22Rv1 (cell line): ENCODE measurements around the gene VSNL1.

ENCODE experiments used
- H3K27ac ChIP-seq: fragments of 450-650 bp; 2 replicates; pipeline ENCODE4 v1.5.1; 2017
- ZFX ChIP-seq: fragments of 450-650 bp; IDR thresholded peaks from 2 replicates; pipeline ENCODE4 v1.6.1; 2017; ENCODE audit warnings: antibody characterized with exemption, borderline replicate concordance
- TF ChIP-seq, protein P1 (sequence below): fragments of 450-650 bp; IDR thresholded peaks from 2 replicates; pipeline ENCODE4 v1.5.1; 2017; ENCODE audit warnings: mild to moderate bottlenecking

Gene VSNL1

DNA sequence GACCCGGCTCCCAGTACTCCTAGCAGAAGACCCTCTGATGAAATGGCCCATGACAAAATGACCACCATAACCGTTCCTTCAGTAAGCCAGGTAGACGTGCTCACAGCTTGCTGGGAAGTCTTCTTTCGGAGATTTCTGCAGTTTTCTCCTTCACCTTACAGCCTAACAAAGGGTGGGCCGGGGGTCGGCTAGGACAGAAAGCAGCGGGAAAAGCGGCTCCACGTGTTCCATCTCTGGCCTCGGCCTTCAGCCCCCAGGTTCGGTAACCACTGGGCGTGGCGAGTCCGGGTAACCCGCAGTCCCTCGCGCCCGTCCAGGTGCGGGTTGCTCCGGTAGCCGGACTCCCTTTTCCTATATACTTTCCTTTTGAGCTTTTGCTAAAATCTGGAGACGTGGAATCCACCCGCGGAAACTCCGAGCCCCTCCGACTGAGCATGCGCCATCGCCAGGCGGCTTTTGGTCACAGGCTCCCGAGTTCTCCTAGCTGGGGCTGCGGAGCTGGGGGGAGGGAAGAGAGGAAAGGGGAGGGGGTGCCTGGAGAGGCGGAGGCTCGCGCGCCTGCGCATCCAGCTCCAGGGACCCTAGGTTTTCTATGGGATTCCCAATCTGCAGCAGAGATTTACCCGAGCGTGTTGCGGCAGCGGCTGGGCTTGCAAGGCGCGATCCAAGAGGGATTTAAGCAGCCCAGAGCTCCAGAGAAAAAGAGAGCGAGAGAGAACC lies at the start of gene VSNL1:
Gene VSNL1, plus strand, starts transcription at position 604 of the 720 bp plus-strand sequence. CDS start 51,379 bp downstream, outside the sequence.
- TF ChIP-seq ZFX = no peak
- TF ChIP-seq, protein P1, sequence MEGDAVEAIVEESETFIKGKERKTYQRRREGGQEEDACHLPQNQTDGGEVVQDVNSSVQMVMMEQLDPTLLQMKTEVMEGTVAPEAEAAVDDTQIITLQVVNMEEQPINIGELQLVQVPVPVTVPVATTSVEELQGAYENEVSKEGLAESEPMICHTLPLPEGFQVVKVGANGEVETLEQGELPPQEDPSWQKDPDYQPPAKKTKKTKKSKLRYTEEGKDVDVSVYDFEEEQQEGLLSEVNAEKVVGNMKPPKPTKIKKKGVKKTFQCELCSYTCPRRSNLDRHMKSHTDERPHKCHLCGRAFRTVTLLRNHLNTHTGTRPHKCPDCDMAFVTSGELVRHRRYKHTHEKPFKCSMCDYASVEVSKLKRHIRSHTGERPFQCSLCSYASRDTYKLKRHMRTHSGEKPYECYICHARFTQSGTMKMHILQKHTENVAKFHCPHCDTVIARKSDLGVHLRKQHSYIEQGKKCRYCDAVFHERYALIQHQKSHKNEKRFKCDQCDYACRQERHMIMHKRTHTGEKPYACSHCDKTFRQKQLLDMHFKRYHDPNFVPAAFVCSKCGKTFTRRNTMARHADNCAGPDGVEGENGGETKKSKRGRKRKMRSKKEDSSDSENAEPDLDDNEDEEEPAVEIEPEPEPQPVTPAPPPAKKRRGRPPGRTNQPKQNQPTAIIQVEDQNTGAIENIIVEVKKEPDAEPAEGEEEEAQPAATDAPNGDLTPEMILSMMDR = no peak
- H3K27ac ChIP-seq = no peak within 1 kb of the TSS

DNA sequence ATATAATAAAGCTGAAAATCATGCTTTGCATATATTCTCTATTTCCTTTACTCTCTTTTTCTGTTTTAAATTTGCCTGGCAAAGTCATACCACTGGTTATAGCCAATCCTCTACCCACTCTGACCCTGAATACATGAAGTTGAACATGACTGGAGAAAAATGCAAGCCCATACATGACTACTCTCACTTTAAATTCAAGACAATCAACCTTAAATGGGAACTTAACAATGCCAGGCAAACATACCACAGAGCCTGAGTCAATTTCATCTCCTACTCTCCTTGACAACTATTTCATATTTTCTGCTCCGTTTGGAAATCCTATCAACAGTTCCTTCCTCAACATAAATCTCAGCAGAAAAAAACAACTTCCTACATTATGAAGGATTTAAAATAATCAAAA lies 44.9 kb upstream of the VSNL1 start:
- H3K27ac ChIP-seq = no peak overlapping the region
- no peak for TF ChIP-seq ZFX
- TF ChIP-seq, protein P1 = no peak

DNA sequence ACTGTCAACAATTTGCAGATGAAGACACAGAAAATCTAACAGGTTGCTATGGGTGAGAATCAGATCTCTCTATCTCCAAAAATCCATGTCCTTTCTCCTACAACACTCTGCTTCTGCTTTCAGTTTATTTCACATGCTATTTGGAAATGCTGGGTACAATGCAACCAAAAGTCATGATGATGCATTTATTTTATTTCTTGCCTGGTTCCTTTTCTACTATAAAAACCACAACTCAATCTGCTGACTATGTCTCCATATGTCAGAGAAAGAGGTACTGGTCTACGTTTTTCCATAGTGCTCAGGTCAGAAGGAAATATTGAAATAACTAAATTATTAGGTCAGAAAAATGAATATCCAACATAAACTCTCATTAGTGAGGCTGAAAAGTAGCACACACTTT lies 42.8 kb upstream of the VSNL1 start:
- TF ChIP-seq, protein P1 = no peak
- no peak for TF ChIP-seq ZFX
- no peak overlapping the region for H3K27ac ChIP-seq

DNA sequence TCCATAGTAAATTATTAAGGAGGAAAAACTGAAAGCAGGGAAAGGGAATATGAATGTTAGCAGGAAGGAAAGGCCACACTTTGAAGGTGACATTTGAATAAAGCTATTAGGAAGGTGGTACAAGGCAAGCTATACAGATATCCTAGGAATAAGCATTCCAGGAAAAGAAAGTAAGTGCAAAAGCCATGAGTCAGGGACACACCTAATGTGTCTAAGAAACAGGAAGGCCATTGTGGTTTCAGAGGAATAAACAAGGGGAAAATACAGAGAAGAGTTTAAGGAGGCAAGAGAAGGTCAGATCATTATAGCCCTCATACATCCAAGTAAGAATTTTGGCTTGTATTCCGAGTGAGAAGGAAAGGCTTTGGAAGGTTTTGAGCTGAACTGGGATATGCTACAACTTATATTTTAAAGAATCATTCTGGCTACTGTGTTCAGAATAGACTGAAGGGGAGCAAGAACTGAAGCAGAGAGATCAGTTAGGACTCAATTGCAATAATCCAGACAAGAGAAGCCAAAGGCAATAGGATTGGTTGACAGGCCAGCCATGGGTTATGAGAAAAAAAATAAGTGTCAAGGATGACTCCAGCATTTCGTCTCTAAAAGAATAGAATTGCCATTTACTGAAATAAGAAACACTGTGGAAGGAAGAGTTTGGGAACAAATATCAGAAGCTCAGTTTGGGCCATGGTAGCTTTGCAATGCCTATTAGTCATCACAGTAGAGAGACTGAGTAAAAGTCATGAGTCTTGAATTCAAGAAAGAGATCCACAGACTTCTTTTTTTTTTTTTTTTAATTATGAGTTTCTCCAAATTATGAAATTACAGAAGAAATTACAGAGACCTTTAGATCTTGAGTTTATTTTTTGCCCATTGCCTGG lies 33.5 kb upstream of the VSNL1 start:
- TF ChIP-seq, protein P1 = no peak
- TF ChIP-seq ZFX = no peak
- H3K27ac ChIP-seq = no peak overlapping the region

DNA sequence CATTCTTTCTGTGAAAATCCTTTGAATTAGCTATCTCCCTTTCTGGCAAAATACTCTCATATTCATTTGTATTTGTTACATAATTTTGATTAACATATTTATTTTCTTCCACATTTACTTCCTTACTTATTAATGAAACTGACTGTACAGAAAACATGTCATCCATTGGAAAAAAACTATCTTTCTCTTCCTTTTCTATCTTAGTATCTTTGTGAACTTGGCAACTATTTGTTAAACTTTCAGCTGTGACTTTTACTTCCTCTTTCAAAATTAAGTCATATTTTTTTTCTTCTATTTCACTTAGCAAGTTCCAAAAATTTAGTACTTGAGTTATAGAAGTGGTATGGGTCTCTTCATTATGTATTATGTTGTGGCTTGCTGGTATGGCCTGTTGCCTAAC lies 24.8 kb upstream of the VSNL1 start:
- TF ChIP-seq ZFX = no peak
- TF ChIP-seq, protein P1 = no peak
- no peak overlapping the region for H3K27ac ChIP-seq

DNA sequence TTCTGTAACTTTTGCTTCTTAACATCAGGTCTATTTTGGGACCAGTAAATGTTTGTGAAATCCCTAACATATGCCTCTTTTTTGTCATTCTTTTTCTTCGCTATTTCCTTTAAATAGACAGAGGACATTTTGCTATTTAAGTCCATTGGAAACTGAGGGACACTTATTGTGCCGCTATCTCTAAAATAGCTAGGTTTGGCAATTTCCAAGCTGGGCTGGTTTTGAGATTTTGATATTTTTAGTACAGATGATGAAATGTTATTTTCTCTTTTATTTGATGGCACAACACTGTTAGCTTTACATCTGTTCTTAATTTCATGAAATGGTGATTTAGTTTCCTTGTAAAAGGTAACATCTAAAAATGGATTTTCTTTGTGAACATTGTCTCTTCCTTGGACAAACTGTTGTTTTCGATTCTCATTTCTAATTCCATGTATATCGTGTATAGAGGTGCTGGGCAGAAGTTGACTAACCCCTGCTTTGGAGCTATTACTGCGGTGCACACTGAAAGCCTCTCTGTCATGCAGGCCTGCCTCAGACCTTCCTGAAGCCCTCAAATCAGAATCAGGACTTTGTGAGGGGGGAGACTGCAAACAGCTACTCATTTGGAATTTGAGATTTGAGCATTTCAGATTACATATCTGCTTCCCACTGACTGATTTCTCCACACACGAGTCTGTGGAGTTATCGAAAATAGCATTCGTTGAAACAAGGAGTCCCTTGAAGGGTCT lies 22.9 kb upstream of the VSNL1 start:
- TF ChIP-seq, protein P1 = no peak
- no peak for TF ChIP-seq ZFX
- no peak overlapping the region for H3K27ac ChIP-seq
